VCaP (cell line): ENCODE measurements around the gene CENPA.
"Not testable (repeated sequence)": the region's sequence is repeated elsewhere in the genome, so short reads cannot be mapped to it uniquely, and the experiment has no call there.

Experiments used
- H3K27ac ChIP-seq: fragments of 450-650 bp; 2 replicates; pipeline ENCODE4 v1.5.1; 2017
- TF ChIP-seq, protein P1 (sequence below): fragments of 450-650 bp; conservative IDR thresholded peaks from 2 replicates; pipeline ENCODE4 v1.5.1; 2017; ENCODE audit warnings: mild to moderate bottlenecking, moderate library complexity

The CENPA gene

DNA sequence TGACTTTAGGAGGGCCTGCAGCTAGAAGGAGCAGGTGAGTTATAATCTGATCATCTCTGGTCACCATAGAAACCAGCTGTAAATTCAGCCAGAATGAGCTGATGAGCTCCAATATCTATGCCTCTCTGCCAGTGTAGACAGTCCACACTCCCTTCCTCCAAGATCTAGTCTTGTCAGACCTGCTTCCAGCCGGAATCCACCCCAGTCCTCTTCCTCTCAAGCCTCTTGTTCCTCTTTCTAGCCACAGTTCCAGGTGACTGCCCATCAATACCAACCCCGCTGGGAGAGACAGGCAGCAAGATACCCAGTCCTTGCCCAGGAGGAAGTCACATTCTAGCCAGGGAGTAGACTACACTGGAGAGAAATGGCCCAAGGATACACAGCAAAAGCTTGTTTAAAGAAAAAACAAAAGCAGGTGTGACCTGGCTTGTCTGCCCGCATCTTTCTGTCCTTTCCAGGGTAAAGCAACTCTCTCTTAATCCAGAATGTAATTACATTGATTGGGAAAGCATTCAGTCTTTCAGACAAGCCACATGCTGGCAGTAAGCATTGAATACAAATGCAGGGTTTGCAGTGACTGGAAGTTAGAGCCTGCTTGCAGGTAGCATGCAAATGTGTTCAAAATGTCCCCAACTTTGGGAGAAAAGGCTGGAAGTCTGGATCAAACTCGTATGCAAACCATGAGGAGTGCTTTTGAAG is 30.7 kb upstream of the CENPA start:
- TF ChIP-seq, protein P1, sequence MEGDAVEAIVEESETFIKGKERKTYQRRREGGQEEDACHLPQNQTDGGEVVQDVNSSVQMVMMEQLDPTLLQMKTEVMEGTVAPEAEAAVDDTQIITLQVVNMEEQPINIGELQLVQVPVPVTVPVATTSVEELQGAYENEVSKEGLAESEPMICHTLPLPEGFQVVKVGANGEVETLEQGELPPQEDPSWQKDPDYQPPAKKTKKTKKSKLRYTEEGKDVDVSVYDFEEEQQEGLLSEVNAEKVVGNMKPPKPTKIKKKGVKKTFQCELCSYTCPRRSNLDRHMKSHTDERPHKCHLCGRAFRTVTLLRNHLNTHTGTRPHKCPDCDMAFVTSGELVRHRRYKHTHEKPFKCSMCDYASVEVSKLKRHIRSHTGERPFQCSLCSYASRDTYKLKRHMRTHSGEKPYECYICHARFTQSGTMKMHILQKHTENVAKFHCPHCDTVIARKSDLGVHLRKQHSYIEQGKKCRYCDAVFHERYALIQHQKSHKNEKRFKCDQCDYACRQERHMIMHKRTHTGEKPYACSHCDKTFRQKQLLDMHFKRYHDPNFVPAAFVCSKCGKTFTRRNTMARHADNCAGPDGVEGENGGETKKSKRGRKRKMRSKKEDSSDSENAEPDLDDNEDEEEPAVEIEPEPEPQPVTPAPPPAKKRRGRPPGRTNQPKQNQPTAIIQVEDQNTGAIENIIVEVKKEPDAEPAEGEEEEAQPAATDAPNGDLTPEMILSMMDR: no peak
- H3K27ac ChIP-seq: peak overlapping the region; percentile 40

DNA sequence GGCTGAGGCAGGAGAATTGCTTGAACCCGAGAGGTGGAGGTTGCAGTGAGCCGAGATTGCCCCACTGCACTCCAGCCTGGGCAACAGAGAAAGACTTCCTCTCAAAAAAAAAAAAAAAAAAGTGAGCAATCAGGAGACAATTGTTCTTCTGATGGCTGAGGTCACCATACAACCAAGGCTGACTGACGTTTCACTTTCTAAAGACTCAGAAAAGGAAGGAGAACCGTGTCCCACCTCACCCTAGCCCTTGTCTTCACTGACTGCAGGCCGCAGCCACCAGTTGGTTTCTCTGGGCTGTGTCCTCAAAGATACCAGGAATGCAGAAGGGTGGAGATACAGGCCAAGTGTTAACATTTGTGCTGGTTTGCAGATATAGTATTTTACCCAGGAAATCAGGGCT is 29.5 kb upstream of the CENPA start:
- H3K27ac ChIP-seq: no peak overlapping the region
- TF ChIP-seq, protein P1: no peak

DNA sequence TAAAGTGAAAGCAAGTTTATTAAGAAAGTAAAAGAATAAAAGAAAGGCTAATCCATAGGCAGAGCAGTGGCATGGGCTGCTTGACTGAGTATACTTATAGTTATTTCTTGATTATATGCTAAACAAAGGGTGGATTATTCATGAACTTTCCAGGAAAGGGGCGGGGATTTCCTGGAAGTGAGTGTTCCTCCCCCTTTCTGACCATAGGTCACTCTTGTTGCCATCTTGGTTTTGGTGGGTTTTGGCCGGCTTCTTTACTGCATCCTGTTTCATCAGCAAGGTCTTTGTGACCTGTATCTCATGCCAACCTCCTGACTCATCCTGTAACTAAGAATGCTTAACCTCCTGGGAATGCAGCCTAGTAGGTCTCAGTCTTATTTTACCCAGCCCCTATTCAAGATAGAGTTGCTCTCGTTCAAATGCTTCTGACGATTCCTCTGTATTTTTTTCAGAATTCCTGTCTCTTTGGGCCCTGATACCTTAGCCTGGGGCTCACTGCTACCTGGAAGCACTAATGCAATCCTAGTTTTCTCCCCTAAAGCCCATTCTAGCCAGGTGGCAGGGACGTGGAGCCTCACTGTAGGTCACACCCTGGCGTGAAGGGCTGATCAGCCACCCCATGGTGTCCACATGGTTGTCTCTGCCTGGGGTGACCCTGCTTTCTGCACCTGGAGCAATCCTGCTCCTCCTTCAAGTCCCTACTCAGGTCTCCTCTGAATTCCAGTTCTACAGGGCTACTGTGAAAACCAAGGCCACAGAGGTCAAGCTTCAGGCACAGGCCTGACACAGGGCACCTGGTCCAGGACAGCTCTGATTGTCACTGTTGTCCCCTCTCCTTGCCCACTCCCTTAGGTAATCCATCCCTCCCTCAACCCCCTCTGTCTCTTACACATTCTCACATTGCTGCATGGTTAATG is 27.7 kb upstream of the CENPA start:
- TF ChIP-seq, protein P1: no peak
- peak overlapping the region; percentile 19; the same call in 1 of the 2 replicates for H3K27ac ChIP-seq

DNA sequence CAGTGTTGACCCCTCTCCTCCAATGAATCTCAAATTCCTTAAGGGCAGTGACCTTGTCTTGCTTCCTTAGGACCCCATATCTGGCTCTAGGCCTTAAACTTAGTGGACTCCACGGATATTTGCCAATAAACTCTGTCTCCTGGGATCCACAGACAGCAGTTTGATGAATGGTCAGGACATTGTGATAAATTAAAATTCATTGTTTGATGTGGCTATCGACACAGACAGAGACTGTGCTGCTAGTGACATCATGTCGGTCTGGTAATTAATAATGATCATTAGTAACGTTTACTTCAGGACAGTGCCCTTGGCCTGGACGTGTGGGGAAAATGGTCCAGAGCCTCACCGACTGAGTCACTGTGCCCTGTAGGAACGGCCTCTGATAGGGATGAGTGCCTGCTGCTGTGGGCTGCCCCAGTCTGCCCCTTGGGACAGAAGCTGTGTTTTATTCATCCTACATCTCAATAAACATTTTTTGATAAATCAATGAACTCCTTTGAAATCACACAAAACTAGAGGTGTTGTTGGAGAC is 27.0 kb upstream of the CENPA start:
- TF ChIP-seq, protein P1: no peak

DNA sequence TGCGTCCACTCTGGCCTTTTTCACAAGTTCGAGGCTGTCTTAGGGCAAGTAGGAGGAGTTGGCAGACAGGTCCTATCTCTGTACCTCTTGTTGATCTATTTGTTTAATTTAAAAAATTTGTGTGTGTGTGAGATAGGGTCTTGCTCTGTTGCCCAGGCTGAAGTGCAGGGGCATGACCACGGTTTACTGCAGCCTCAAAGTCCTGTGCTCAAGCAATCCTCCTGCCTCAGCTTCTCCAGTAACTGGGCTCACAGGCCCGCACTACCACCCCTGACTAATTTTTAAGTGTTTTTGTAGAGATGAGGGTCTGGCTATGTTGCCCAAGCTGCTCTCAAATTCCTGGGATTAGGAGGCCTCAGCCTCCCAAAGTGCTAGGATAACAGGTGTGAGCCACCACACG is 26.0 kb upstream of the CENPA start:
- TF ChIP-seq, protein P1: no peak
- no peak overlapping the region for H3K27ac ChIP-seq

More for the DNA sequence above, 27.0 kb upstream of the CENPA start:
- 0 out of 2 replicates have a peak overlapping the region, but pooled peaks have one; percentile 19 for H3K27ac ChIP-seq

DNA sequence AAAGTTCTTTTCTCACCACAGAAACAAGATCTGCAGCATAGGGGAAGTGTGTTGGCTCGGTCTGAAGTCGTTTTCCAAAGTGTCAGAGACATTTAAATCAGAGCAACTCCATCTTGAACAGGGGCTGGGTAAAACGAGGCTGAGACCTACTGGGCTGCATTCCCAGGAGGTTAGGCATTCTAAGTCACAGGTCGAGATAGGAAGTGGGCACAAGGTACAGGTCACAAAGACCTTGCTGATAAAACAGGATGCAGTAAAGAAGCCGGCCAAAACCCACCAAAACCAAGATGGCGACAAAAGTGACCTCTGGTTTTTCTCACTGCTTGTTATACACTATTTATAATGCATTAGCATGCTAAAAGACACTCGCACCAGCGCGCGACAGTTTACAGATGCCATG is 24.9 kb upstream of the CENPA start:
- not testable (repeated sequence) for H3K27ac ChIP-seq

DNA sequence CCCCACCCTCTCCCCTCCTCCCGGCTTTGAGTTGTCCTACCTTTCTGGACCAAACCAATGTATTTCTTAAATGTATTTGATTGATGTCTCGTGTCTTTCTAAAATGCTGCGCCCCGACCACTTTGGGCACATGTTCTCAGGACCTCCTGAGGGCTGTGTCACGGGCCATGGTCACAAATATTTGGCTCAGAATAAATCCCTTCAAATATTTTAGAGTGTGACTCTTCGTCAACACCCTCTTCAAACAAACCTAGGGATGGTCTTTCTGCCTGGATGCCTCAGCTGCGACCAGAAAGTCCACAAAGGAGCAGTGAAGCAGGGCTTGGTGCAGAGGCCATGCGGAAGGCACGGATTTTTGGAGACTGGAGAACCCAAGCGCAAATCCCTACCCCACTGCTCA is 22.8 kb upstream of the CENPA start:
- H3K27ac ChIP-seq: peak overlapping the region; percentile 100; the same call in 1 of the 2 replicates
- TF ChIP-seq, protein P1: no peak
